ENCODE data around the gene PSMG2.

Gene PSMG2

DNA sequence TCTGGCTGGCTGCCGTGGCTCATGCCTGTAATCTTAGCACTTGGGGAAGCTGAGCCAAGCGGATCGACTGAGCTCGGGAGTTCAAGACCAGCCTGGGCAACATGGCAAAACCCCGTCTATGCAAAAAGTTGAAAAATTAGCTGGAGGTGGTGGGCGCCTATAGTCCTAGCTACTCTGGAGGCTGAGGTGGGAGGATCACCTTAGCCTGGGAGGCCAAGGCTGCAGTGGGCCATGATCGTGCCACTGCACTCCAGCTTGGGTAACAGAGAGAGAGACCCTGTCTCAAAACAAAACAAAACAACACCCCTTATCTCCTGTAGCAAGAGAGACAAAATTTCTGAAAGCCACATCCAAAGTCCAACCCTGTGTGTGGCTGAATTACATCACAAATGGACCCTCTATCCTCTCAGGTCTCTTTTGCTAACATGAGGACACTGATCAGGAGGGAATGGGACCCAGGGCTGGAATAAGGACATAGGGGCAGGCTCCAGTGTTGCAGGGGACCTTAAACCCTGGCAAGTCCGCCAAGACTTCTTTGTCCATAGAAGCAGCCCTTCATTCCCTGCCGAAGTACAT lies 64.8 kb downstream of the PSMG2 start:
- DNase-seq: no peak

DNA sequence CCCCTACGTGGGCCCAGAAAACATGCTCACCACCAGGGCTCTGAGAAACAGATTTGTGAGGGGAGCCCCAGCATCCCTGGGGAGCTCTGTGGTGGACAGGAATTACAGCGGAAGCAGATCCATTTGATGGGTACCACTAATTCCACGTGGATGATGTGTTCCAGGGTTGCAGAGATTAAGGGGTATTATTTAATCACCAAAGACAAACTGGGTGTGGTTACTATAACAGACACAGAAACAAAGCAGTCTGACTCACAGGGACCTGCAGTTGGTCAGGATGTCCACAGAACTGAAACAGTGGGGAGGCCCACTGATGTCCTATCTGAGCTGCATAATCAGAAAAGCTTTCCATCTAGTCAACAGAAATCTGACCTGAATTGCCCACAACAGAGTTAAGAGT lies 65.8 kb downstream of the PSMG2 start:
- no peak for DNase-seq

DNA sequence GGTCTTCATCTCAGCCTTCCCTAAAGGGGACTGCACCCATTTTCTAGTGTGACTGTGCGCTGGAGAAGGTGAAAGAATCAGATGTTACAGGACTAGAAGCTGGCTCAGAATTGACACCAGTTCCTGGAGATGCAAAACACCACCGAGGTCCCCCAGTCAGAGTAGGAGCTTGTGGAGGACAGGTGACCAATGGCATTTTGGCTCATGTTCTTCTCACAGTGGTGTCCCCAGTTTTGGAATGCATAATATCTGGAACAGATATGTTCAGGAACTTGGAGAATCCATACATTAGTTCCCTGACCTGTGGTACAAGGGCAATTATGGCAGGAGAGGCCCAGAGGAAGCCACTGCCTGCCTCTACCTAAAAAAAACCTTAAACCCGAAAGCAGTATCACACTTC lies 66.3 kb downstream of the PSMG2 start:
- no peak for DNase-seq

DNA sequence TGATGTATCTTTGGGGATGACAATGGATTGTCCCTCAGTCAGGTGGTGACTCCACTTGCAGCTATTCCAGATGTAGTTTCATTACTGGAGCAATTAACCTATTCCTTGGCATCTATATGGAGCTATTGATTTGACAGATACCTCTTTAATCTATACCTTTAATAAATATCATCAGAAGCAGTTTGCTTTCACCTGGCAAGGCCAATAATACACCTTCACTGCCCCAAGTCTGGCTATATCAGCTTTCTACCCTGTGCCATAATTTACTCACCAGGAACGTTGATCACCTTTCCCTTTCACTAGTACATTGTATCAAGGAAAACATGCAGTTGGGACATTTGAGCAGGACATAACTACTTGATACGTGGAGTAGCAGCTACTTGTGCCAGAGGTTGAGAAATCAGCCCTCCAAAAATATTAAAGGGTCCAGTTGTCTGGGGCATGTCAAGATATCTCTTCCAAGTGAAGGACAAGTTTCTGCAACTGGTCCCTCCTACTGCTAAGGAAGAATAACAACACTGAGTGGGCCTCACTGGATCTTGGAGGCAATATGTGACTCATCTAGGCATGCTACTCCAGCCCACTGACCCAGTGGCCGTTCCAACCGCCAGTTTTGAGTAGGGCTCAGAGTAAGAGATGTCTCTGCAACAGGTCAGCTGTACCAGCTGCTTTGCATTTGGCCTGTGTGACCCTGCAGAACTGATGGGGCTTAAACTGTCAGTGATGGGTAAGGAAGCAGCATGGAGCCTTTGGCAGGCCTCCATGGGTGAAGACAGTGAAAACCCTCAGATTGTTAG lies 67.0 kb downstream of the PSMG2 start:
- DNase-seq: no peak

DNA sequence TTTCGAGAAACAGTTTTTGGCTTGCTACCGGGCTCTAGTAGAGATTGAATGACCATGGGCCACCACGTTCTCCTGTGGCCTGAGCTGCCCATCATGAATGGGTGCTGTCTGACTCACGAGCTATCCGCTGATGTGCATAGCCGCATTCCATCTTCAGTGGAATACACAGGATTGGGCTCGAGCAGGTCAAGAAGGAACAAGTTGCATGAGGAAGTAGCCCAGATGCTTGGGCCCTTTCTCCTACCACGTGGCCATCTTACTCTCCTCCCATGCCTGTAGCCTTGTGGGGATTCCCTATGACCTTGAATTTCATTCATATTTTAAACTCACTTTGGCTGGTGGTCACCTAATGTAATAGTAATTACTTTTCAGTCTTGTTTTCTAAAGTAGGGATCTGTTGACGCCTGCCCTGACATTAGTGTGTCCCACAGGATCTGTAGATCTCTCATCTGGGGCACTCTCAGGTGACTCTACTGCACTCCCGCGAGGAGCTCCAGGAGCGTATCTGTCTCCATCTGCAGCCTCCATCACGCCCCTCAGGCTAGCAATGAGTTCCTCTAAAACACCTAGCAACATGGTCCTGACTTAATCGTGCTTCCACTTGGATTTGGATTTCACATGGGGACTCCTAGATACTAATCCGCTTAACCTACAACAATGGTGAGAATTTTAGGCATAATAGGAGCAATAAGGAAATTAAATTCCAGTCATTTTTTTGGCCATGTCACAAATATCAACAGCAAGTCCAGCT lies 67.8 kb downstream of the PSMG2 start:
- no peak for DNase-seq

DNA sequence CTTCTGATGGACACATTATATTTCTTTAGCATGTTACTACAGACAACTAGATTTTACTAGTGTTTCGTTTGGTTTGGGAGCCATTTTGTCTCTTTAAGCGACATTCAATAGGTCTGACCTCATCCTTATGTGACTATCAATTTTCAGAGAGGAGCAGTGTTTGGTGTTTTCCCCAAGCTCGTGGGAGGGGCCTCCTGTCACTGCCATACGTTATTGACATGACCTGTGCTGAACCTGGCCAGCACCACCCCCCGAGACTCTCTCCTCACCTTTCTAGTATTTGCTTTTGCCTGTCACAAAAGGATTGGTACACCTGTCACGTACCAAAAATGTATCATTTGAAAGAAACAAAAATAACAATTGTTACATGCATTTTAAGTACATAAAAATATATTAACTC lies 69.3 kb downstream of the PSMG2 start:
- DNase-seq: no peak

DNA sequence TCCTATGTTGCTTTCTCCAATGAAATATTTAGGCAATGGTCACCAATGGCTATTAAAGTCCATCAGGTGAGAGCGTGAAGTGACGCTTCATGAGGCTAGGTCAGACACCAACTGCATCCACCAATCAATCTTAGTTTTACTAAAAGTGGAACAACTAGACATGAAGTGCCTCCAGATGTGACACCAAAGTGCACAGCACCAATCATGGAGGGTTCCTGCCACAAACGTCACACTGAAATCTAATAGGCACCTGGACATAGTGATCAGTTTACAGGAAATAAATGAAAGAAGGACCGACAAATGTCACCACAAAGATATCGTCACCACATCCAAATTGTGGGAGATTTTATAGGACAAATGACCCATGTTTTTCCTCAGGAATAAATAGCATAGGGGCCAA lies 70.5 kb downstream of the PSMG2 start:
- DNase-seq: no peak

DNA sequence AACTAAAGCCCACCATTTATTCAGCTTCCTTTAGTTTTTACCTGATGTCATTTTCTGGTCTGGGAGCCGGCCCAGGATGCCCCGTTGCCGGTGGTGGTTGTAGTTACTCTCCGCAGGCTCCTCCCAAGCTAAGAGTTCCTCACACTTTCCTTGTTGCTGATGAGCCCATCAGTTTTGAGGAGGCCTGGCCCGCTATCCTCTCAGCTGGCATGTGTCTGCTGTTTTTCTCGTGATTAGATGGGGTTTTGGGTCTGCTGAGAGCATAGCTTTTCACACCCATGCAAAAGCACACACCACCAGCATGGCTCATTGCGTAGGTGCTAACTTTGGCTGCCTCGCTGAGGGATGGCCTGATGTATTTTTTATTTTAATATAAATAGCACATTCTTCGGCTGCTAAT lies 72.1 kb downstream of the PSMG2 start:
- no peak for DNase-seq

Data from NCI-H1694 (cell line).